Measurements from ENCODE around the gene GABPA. TPM values are rescaled to one million over a fixed set of nuclear protein-coding genes. Genes with fewer than 3 reads are reported as not detected.

GABPA gene
- total and polyA plus RNA-seq, 2 of the 13 experiments (the other 11 are each of a cell fraction or from before 2014, with no cell fraction given) = 7.4 to 13.2 TPM

- TF ChIP-seq PRDM15 (CRISPR knock-in tag; IDR thresholded peaks at IDR 0.05) (no peak), SP2 (CRISPR knock-in tag; IDR thresholded peaks at IDR 0.05) (peak; percentile 73), CREM (IDR thresholded peaks at IDR 0.05) (peak; percentile 93), CREM (CRISPR knock-in tag; IDR thresholded peaks at IDR 0.05) (no peak), NR2F1 (CRISPR knock-in tag; IDR thresholded peaks at IDR 0.05) (no peak), ARID2 (CRISPR knock-in tag; IDR thresholded peaks at IDR 0.05; ENCODE audit: borderline replicate concordance) (no peak), ZNF746 (CRISPR knock-in tag; IDR thresholded peaks at IDR 0.05) (no peak), HOXA7 (CRISPR knock-in tag; IDR thresholded peaks at IDR 0.05) (no peak), ZBTB8A (CRISPR knock-in tag; IDR thresholded peaks at IDR 0.05; ENCODE audit: borderline replicate concordance, low read depth) (peak; percentile 75; the same call in 1 of the 2 replicates), SOX5 (CRISPR knock-in tag; IDR thresholded peaks at IDR 0.05; ENCODE audit: borderline replicate concordance) (peak; percentile 55), ZNF546 (CRISPR knock-in tag; conservative IDR thresholded peaks at IDR 0.05) (no peak), CENPT (CRISPR knock-in tag; IDR thresholded peaks at IDR 0.05; ENCODE audit: low read depth) (no peak), ZNF205 (CRISPR knock-in tag; IDR thresholded peaks at IDR 0.05) (no peak), ZNF275 (CRISPR knock-in tag; IDR thresholded peaks at IDR 0.05; ENCODE audit: borderline replicate concordance) (no peak; the same call in none of the 2 replicates)
- TF ChIP-seq, protein P1, sequence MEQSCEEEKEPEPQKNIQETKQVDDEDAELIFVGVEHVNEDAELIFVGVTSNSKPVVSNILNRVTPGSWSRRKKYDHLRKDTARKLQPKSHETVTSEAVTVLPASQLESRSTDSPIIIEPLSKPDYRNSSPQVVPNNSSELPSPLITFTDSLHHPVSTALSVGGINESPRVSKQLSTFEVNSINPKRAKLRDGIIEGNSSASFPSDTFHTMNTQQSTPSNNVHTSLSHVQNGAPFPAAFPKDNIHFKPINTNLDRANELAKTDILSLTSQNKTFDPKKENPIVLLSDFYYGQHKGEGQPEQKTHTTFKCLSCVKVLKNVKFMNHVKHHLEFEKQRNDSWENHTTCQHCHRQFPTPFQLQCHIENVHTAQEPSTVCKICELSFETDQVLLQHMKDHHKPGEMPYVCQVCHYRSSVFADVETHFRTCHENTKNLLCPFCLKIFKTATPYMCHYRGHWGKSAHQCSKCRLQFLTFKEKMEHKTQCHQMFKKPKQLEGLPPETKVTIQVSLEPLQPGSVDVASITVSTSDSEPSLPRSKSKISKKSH (CRISPR knock-in tag; IDR thresholded peaks at IDR 0.05; ENCODE audit: borderline replicate concordance) = peak; percentile 34; the same call in 1 of the 2 replicates
- TF ChIP-seq, protein P2, sequence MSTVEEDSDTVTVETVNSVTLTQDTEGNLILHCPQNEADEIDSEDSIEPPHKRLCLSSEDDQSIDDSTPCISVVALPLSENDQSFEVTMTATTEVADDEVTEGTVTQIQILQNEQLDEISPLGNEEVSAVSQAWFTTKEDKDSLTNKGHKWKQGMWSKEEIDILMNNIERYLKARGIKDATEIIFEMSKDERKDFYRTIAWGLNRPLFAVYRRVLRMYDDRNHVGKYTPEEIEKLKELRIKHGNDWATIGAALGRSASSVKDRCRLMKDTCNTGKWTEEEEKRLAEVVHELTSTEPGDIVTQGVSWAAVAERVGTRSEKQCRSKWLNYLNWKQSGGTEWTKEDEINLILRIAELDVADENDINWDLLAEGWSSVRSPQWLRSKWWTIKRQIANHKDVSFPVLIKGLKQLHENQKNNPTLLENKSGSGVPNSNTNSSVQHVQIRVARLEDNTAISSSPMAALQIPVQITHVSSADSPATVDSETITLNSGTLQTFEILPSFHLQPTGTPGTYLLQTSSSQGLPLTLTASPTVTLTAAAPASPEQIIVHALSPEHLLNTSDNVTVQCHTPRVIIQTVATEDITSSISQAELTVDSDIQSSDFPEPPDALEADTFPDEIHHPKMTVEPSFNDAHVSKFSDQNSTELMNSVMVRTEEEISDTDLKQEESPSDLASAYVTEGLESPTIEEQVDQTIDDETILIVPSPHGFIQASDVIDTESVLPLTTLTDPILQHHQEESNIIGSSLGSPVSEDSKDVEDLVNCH (CRISPR knock-in tag; IDR thresholded peaks at IDR 0.05) = 0 out of 2 replicates have a peak, but pooled peaks have one; percentile 59
- TF ChIP-seq, protein P3, sequence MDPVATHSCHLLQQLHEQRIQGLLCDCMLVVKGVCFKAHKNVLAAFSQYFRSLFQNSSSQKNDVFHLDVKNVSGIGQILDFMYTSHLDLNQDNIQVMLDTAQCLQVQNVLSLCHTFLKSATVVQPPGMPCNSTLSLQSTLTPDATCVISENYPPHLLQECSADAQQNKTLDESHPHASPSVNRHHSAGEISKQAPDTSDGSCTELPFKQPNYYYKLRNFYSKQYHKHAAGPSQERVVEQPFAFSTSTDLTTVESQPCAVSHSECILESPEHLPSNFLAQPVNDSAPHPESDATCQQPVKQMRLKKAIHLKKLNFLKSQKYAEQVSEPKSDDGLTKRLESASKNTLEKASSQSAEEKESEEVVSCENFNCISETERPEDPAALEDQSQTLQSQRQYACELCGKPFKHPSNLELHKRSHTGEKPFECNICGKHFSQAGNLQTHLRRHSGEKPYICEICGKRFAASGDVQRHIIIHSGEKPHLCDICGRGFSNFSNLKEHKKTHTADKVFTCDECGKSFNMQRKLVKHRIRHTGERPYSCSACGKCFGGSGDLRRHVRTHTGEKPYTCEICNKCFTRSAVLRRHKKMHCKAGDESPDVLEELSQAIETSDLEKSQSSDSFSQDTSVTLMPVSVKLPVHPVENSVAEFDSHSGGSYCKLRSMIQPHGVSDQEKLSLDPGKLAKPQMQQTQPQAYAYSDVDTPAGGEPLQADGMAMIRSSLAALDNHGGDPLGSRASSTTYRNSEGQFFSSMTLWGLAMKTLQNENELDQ (CRISPR knock-in tag; IDR thresholded peaks at IDR 0.05; ENCODE audit: borderline replicate concordance) = no peak
Measured at GRCh38 chr21:25734904-25735645, at the start of gene GABPA, which contains the start of gene ATP5PF (continued).
